Omental fat pad (tissue), 4 donors: Measurements from ENCODE around the gene GDI1. TPM values are rescaled to one million over a fixed set of nuclear protein-coding genes. Genes with fewer than 3 reads are reported as not detected.
"Not testable (repeated sequence)": the region's sequence is repeated elsewhere in the genome, so short reads cannot be mapped to it uniquely, and the experiment has no call there.

Experiments used
- ATAC-seq: fragments of 150-250 bp; one replicate; pipeline ENCODE4 v1.9.1; 2016; ENCODE audit warnings: mild to moderate bottlenecking, moderate library complexity; ENCODE audit not compliant: low FRiP score
- DNase-seq: peaks from one replicate; pipeline ENCODE4 v3.0.0-alpha.2; 2019; ENCODE audit warnings: low spot score
- CTCF ChIP-seq, 3 donors: fragments of 450-650 bp; IDR thresholded peaks; one replicate each; pipeline ENCODE4 v1.5.1; 2016 to 2017; ENCODE audit warnings: antibody characterized with exemption in 3 of 3, mild to moderate bottlenecking in 3 of 3, moderate library complexity in 2 of 3
- total RNA-seq, 4 donors: library from RNA; depleted of rRNA; stranded (reverse); fragments of >200 nt; gene quantifications; one replicate each; pipeline ENCODE4 v1.1.0, GENCODE V29; 2016

Gene GDI1
- total RNA-seq, 4 donors from 2014 or later: 75.3 to 119 (median 96.9) TPM

- peak in 2 of 3 donors; percentile 5 to 28 for TF ChIP-seq CTCF (IDR thresholded peaks at IDR 0.05)
- ATAC-seq (no peak), DNase-seq (no peak)
Observed at GRCh38 chrX:154398668-154399526, 38.1 kb upstream of the GDI1 start.

- ATAC-seq: no peak
- TF ChIP-seq CTCF (IDR thresholded peaks at IDR 0.05): no peak
- DNase-seq: no peak
Observed at GRCh38 chrX:154399527-154400368, 37.2 kb upstream of the GDI1 start.

GRCh38 chrX:154400369-154400817, 36.6 kb upstream of the GDI1 start:
- not testable (repeated sequence) for DNase-seq, ATAC-seq

GRCh38 chrX:154401045-154401799, 35.7 kb upstream of the GDI1 start:
- ATAC-seq: no peak
- no peak for TF ChIP-seq CTCF (IDR thresholded peaks at IDR 0.05)
- DNase-seq: no peak

- no peak for ATAC-seq
- no peak for TF ChIP-seq CTCF (IDR thresholded peaks at IDR 0.05)
- DNase-seq: no peak
Observed at GRCh38 chrX:154401918-154402621, 34.9 kb upstream of the GDI1 start.

- TF ChIP-seq CTCF (IDR thresholded peaks at IDR 0.05): no peak
- no peak for ATAC-seq
- no peak for DNase-seq
Observed at GRCh38 chrX:154402622-154403127, 34.3 kb upstream of the GDI1 start.
